Measurements from ENCODE around the gene SCUBE2. TPM values are rescaled to one million over a fixed set of nuclear protein-coding genes. Genes with fewer than 3 reads are reported as not detected.
"Not testable (repeated sequence)": the region's sequence is repeated elsewhere in the genome, so short reads cannot be mapped to it uniquely, and the experiment has no call there.

SCUBE2 gene
- total RNA-seq, 6 experiments from 2014 or later = 0.31 to 1.1 (median 0.80) TPM

DNA sequence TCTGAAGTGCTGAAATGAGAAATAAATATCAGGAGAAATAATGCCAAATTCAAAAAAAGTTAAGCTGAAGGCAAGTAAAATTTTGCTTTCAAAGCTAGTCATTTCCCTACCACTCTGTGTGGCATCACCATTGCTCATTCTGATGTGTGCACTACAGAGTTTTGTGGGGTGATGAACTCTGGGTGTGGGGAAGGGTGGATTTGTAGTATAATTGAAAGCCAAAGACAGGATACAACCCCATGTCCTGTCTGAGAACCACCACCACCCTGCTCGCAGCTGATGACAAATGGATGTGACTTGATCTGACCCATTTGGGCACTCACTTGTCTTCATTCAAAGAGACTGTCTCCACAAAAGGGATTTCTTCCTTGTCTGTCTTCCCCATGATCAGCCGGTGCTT, 107.8 kb downstream of the SCUBE2 start:
- H3K4me3 Mint-ChIP-seq = no peak overlapping the region
- no peak overlapping the region for H3K27ac Mint-ChIP-seq
- no peaks in the 10 kb centered on the region; the same call in 1 of the 2 replicates for H3K27me3 Mint-ChIP-seq (ENCODE audit: insufficient read depth)
- DNase-seq = no peak
- TF ChIP-seq, protein P1, sequence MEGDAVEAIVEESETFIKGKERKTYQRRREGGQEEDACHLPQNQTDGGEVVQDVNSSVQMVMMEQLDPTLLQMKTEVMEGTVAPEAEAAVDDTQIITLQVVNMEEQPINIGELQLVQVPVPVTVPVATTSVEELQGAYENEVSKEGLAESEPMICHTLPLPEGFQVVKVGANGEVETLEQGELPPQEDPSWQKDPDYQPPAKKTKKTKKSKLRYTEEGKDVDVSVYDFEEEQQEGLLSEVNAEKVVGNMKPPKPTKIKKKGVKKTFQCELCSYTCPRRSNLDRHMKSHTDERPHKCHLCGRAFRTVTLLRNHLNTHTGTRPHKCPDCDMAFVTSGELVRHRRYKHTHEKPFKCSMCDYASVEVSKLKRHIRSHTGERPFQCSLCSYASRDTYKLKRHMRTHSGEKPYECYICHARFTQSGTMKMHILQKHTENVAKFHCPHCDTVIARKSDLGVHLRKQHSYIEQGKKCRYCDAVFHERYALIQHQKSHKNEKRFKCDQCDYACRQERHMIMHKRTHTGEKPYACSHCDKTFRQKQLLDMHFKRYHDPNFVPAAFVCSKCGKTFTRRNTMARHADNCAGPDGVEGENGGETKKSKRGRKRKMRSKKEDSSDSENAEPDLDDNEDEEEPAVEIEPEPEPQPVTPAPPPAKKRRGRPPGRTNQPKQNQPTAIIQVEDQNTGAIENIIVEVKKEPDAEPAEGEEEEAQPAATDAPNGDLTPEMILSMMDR (IDR thresholded peaks at IDR 0.05) = no peak
- no peaks in the 10 kb centered on the region for H3K36me3 Mint-ChIP-seq (ENCODE audit: low read depth)
- H3K9me3 Mint-ChIP-seq = no peaks in the 10 kb centered on the region
- H3K4me1 Mint-ChIP-seq (ENCODE audit: low read depth) = peaks cover 7% of the 10 kb centered on the region

DNA sequence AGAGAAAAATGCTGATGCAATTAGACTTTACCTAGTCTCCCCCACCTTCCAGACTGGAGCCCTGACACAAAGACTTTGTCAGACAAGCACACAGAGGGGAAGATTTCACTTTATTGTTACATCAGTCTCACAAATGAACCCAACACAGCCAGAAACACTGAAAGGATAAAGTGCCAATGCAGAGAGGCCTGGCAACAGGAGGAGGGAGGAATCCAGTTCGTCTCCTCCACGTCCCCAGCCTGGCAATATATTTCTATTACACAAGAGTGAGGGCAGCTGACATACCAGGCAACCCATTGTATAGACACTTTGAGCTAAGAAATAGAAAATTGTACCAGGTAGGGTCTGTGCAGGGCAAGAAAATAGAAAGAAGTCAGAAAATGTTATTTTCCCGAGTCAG, 110.9 kb downstream of the SCUBE2 start:
- TF ChIP-seq, protein P1 (IDR thresholded peaks at IDR 0.05) = no peak
- H3K36me3 Mint-ChIP-seq (ENCODE audit: low read depth) = no peaks in the 10 kb centered on the region

DNA sequence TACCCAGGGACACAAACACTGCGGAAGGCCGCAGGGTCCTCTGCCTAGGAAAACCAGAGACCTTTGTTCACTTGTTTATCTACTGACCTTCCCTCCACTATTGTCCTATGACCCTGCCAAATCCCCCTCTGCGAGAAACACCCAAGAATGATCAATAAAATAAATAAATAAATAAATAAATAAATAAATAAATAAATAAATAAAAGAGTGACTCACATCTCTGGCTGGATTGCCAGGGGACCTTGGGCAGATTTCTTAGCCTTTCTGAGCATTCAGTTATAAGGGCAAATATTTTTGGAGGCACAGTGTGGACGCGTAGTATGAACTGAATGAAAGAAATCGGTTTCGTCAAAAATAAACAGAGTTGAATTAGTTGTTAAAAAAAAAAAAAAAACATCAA, 112.0 kb downstream of the SCUBE2 start:
- H3K36me3 Mint-ChIP-seq (ENCODE audit: low read depth); DNase-seq; H3K9me3 Mint-ChIP-seq; H3K4me1 Mint-ChIP-seq (ENCODE audit: low read depth); H3K27me3 Mint-ChIP-seq (ENCODE audit: insufficient read depth); H3K4me3 Mint-ChIP-seq; H3K27ac Mint-ChIP-seq: not testable (repeated sequence)

More for the DNA sequence above, 110.9 kb downstream of the SCUBE2 start:
- no peaks in the 10 kb centered on the region for H3K9me3 Mint-ChIP-seq
- H3K4me3 Mint-ChIP-seq = no peak overlapping the region
- H3K4me1 Mint-ChIP-seq (ENCODE audit: low read depth) = no peaks in the 10 kb centered on the region
- no peak for DNase-seq
- no peak overlapping the region for H3K27ac Mint-ChIP-seq
- no peaks in the 10 kb centered on the region; the same call in 1 of the 2 replicates for H3K27me3 Mint-ChIP-seq (ENCODE audit: insufficient read depth)

DNA sequence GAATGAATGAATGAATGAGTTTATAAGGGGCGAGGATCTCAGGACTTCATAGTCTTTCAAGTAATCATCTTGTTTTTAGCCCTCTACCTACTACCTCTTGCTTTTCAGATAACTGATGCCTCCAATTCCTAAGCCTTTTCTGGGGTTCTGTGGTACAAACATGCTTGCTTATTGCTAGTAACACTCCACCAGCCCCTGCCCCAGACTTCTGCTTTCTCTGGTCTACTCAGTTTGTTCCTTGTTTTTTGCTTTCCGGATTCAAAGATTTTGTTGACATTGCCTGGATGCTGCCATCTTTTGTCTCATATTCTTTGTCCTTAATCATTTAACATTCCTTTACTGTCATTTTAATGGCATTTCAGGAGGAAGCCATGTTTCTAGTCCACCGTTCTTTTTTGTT, 118.3 kb downstream of the SCUBE2 start:
- H3K4me3 Mint-ChIP-seq = no peak overlapping the region
- no peak for DNase-seq

DNA sequence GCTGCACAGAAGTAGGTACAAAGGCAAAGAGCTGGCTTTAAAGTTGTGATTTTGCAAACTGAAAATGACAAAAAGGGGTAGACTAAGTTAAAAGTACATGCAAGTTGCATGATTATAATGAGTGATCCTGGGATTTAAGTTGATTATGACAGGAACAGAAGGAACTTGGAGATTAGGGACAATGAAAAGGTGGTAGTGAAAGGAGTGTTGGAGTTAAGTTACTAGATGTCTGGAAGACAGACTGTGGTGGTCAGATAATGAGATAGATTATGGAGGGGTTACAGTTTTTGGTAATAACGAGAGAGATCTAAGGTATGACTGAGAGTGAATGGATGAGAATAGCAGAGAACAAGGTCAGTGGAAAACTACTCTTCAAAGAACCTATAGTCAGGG, 119.5 kb downstream of the SCUBE2 start:
- no peaks in the 10 kb centered on the region; the same call in 1 of the 2 replicates for H3K4me1 Mint-ChIP-seq (ENCODE audit: low read depth)
- no peaks in the 10 kb centered on the region for H3K9me3 Mint-ChIP-seq

More for the DNA sequence above, 118.3 kb downstream of the SCUBE2 start:
- TF ChIP-seq, protein P1 (IDR thresholded peaks at IDR 0.05) = no peak
- Mint-ChIP-seq H3K27ac (no peak overlapping the region), H3K27me3 (ENCODE audit: insufficient read depth) (no peaks in the 10 kb centered on the region), H3K36me3 (ENCODE audit: low read depth) (no peaks in the 10 kb centered on the region), H3K9me3 (no peaks in the 10 kb centered on the region), H3K4me1 (ENCODE audit: low read depth) (no peaks in the 10 kb centered on the region; the same call in 1 of the 2 replicates)

DNA sequence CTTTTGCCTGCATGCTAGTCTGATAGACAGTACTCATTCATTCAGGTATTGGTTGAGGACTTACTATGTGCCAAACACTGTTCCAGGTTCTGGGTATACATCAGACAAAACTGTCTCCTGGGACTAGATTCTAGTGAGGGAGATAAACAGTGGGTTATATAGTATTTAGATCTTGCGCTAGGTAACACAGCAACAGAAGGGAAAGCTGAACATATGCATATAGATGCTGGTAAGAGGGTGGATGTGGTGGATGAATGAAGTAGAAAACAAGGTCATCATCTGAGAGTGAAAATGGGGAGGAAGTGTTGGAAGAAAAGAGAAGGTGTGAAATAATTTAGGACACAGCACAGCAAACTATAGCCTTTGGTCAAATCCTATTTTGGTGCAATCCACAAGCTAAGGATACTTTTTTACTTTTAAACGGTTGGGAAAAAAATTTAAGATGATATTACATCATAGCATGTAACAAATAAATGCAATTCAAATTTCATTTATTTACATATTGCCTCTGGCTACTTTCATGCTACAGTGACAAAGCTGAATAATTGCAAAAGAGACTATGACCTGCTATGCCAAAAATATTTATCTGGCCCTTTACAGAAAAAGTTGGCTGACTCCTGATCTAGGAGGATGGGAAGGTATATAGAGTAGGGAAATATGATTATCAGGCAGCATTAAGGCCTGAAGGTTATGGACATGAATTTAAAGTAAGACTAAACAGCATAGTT, 120.0 kb downstream of the SCUBE2 start:
- no peaks in the 10 kb centered on the region for H3K27me3 Mint-ChIP-seq (ENCODE audit: insufficient read depth)
- no peaks in the 10 kb centered on the region; the same call in 1 of the 2 replicates for H3K4me1 Mint-ChIP-seq (ENCODE audit: low read depth)
- TF ChIP-seq, protein P1 (IDR thresholded peaks at IDR 0.05) = no peak
- no peak for DNase-seq
- no peaks in the 10 kb centered on the region for H3K36me3 Mint-ChIP-seq (ENCODE audit: low read depth)
- no peak overlapping the region for H3K4me3 Mint-ChIP-seq
- no peaks in the 10 kb centered on the region for H3K9me3 Mint-ChIP-seq
- H3K27ac Mint-ChIP-seq = no peak overlapping the region

More for the DNA sequence above, 119.5 kb downstream of the SCUBE2 start:
- Mint-ChIP-seq H3K27me3 (ENCODE audit: insufficient read depth) (no peaks in the 10 kb centered on the region), H3K27ac (no peak overlapping the region), H3K36me3 (ENCODE audit: low read depth) (no peaks in the 10 kb centered on the region), H3K4me3 (no peak overlapping the region)
- DNase-seq = no peak
- TF ChIP-seq, protein P1 (IDR thresholded peaks at IDR 0.05) = no peak
